ENCODE results near the gene CDH24. TPM values are rescaled to one million over a fixed set of nuclear protein-coding genes. Genes with fewer than 3 reads are reported as not detected.

The CDH24 gene
- total and polyA plus RNA-seq, 2 of the 13 experiments (the other 11 are each of a cell fraction or from before 2014, with no cell fraction given) = 0.69 to 0.99 TPM

DNA sequence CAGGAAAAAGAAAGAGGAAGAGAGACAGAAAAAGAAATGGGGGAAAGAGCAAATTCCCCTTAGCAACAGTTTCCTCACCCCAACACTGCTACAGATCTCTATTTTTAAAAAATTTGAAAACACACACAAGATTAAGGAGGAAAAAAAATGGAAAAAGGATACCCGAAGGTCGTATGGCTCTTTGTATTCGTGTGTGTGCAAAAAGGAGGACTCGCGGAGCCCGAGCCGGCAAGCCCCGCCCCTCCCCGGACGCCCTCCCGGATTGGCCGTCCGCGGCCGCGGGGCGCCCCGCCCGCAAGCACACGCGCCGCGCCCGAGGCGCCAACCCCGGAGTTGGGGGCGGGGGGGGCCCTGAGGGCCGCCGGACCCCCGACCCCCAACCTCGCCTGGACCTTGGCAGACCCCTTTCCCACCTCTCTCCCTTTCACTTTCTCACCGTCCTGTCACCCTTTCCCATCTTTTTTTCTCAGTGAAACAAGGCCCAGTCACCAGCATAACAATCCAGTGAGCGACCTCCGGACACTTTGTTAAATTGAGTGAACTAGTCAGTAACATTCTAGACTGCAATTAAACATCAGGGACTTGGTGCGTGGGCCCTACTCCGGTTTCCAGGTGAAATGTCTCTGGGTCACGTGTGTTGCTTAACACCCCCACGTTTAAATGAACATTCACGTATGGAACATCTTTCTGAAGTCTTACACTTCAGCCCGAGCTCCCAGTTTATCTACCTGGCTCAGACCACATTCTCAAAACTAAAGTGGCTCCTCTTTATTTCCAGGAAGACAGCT is 47.2 kb downstream of the CDH24 start, which contains the start of gene C14orf93 (continued):
- TF ChIP-seq KIAA2018 (CRISPR knock-in tag; IDR thresholded peaks at IDR 0.05; ENCODE audit: borderline replicate concordance) (no peak), JUN (CRISPR knock-in tag; IDR thresholded peaks at IDR 0.05) (0 out of 2 replicates have a peak, but pooled peaks have one; percentile 43), ZNF816 (CRISPR knock-in tag; IDR thresholded peaks at IDR 0.05; ENCODE audit: borderline replicate concordance) (peak; percentile 96), RERE (CRISPR knock-in tag; IDR thresholded peaks at IDR 0.05; ENCODE audit: low read depth) (no peak), ZNF331 (CRISPR knock-in tag; IDR thresholded peaks at IDR 0.05) (peak; percentile 65; the same call in 1 of the 2 replicates), ZNF800 (CRISPR knock-in tag; IDR thresholded peaks at IDR 0.05) (no peak), CREB1 (IDR thresholded peaks at IDR 0.05) (no peak), CREB1 (CRISPR knock-in tag; IDR thresholded peaks at IDR 0.05) (no peak), ZNF615 (CRISPR knock-in tag; IDR thresholded peaks at IDR 0.05; ENCODE audit: borderline replicate concordance) (no peak), SMYD3 (CRISPR knock-in tag; IDR thresholded peaks at IDR 0.05) (peak; percentile 81; the same call in 1 of the 2 replicates), ARNTL (CRISPR knock-in tag; IDR thresholded peaks at IDR 0.05) (peak; percentile 83)
- TF ChIP-seq, protein P1, sequence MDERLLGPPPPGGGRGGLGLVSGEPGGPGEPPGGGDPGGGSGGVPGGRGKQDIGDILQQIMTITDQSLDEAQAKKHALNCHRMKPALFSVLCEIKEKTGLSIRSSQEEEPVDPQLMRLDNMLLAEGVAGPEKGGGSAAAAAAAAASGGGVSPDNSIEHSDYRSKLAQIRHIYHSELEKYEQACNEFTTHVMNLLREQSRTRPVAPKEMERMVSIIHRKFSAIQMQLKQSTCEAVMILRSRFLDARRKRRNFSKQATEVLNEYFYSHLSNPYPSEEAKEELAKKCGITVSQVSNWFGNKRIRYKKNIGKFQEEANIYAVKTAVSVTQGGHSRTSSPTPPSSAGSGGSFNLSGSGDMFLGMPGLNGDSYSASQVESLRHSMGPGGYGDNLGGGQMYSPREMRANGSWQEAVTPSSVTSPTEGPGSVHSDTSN (CRISPR knock-in tag; IDR thresholded peaks at IDR 0.05) = no peak
